Stimulated activated naive B cell treated with anti-CD40 and anti-IgM and Interleukin-4, amounts not matched to agents 10 μg/mL and 1 μg/mL and 100 μg/mL, for 72 hours (primary cell): Measurements from ENCODE around the gene SYCP1.
"Not testable (repeated sequence)": the region's sequence is repeated elsewhere in the genome, so short reads cannot be mapped to it uniquely, and the experiment has no call there.

Experiments used
- ATAC-seq, 2 donors: fragments of 150-1000 bp; cut with Tn5 transposase; replicated peaks; 2 replicates each; pipeline ENCODE4 v1.10.0; 2021; ENCODE audit warnings: moderate library complexity in 1 of 2
- DNase-seq: peaks from one replicate; pipeline ENCODE4 v3.0.0; 2021
- H3K27ac Mint-ChIP-seq: one replicate; pipeline ENCODE4 v1.8.0; 2022; ENCODE audit warnings: mild to moderate bottlenecking, mixed read lengths
- H3K27me3 Mint-ChIP-seq, 2 donors: one replicate each; pipeline ENCODE4 v1.8.0; 2022; ENCODE audit warnings: mixed read lengths in 2 of 2
- H3K36me3 Mint-ChIP-seq, 2 donors: one replicate each; pipeline ENCODE4 v1.8.0; 2022; ENCODE audit warnings: mixed read lengths in 2 of 2, mild to moderate bottlenecking in 1 of 2
- H3K4me1 Mint-ChIP-seq, 2 donors: one replicate each; pipeline ENCODE4 v1.8.0; 2022; ENCODE audit warnings: mixed read lengths in 2 of 2, mild to moderate bottlenecking in 1 of 2
- H3K4me3 Mint-ChIP-seq, 2 donors: one replicate each; pipeline ENCODE4 v1.8.0; 2022; ENCODE audit warnings: mild to moderate bottlenecking in 2 of 2, mixed read lengths in 2 of 2, moderate library complexity in 1 of 2
- H3K9me3 Mint-ChIP-seq, 2 donors: one replicate each; pipeline ENCODE4 v1.8.0; 2022; ENCODE audit warnings: mixed read lengths in 2 of 2, mild to moderate bottlenecking in 1 of 2

The SYCP1 gene, protein sequence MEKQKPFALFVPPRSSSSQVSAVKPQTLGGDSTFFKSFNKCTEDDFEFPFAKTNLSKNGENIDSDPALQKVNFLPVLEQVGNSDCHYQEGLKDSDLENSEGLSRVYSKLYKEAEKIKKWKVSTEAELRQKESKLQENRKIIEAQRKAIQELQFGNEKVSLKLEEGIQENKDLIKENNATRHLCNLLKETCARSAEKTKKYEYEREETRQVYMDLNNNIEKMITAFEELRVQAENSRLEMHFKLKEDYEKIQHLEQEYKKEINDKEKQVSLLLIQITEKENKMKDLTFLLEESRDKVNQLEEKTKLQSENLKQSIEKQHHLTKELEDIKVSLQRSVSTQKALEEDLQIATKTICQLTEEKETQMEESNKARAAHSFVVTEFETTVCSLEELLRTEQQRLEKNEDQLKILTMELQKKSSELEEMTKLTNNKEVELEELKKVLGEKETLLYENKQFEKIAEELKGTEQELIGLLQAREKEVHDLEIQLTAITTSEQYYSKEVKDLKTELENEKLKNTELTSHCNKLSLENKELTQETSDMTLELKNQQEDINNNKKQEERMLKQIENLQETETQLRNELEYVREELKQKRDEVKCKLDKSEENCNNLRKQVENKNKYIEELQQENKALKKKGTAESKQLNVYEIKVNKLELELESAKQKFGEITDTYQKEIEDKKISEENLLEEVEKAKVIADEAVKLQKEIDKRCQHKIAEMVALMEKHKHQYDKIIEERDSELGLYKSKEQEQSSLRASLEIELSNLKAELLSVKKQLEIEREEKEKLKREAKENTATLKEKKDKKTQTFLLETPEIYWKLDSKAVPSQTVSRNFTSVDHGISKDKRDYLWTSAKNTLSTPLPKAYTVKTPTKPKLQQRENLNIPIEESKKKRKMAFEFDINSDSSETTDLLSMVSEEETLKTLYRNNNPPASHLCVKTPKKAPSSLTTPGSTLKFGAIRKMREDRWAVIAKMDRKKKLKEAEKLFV

DNA sequence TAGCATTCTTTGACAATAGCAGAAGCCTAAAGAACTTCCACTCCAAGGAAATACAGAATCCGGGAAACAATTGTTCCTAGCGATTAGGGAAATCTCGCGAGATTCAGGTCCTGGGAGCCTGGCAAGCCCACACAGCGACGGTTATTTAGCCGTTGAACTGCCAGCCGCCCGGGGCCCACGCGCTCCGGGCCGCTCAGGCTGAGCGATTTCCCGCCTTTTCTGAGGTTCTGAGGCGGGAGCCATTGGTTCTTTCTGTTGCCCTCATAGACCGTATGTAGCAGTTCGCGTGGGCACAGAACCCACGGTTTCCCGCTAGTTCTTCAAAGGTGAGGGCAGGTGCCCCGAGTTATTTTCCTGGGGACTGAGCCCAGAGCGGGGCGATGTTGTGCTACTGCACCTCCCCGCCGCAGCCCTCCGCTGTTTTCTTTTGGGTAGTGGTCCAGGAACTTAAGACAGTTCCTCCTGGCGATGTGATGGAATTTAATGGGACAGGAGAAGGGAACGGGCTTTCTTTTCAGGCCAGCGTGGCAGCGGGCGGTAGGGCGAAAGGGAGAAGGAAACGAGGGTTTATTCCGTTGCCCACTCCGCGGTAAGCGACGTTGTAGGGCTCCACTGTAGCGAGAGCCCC, at the start of gene SYCP1:
SYCP1 (plus strand) TSS at position 171 of the 628 bp plus-strand sequence. CDS start 602 bp downstream, outside the sequence.
- peak in 1 of 2 donors; percentile 21 for ATAC-seq
- no peaks in the 10 kb centered on the region for H3K36me3 Mint-ChIP-seq
- H3K4me3 Mint-ChIP-seq: peak within 1 kb of the TSS; percentile 69 to 77
- H3K9me3 Mint-ChIP-seq: no peaks in the 10 kb centered on the region
- DNase-seq: no peak
- H3K27ac Mint-ChIP-seq: no peak within 1 kb of the TSS
- peaks cover 29 to 30% of the 10 kb centered on the region in 2 donors for H3K27me3 Mint-ChIP-seq
- peaks cover 6 to 9% of the 10 kb centered on the region in 2 donors for H3K4me1 Mint-ChIP-seq

DNA sequence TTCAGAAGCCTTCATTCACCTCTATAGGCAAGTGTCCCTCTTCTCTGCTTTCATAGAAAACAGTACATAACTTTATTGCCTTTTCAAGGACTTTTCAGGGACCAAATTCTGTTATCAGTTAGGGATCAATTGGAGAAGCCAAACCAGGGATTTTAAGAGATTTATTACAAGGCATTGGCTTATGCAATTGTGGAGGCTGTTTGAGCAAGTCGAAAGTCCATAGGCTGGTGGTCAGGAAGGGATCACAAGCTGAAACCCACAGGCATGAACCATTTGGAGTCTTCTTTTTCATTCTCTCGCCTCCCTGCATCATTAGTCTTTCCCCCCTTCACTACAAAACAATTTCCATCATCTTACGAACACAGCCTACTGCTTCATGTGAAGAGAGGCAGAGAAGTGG, 34.8 kb upstream of the SYCP1 start:
- Mint-ChIP-seq H3K4me3 (no peak overlapping the region), H3K36me3 (no peaks in the 10 kb centered on the region), H3K27ac (no peak overlapping the region), H3K27me3 (peaks cover 0 to 4% of the 10 kb centered on the region in 2 donors), H3K4me1 (no peaks in the 10 kb centered on the region), H3K9me3 (peaks cover 12 to 17% of the 10 kb centered on the region in 2 donors)
- ATAC-seq (no peak), DNase-seq (no peak)

DNA sequence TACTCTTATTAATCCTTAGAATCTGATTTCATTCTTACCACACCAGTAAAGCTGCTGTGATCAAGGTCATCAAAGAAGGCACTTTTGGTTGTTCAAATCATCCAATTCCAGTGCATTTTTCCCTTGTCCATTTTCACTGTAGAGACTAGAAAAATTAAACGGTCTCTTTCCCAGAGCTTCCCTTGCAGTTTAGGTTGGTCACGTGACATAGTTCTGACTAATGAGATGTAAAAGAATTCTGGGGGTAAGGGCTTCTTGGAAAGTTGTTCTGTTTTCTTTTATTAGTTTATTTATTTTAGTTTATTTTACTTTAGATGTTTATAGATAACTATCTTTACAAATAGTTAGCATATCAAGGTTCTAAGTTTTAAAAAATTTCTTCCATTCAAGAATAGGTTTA, 34.3 kb upstream of the SYCP1 start:
- H3K27ac Mint-ChIP-seq: no peak overlapping the region

DNA sequence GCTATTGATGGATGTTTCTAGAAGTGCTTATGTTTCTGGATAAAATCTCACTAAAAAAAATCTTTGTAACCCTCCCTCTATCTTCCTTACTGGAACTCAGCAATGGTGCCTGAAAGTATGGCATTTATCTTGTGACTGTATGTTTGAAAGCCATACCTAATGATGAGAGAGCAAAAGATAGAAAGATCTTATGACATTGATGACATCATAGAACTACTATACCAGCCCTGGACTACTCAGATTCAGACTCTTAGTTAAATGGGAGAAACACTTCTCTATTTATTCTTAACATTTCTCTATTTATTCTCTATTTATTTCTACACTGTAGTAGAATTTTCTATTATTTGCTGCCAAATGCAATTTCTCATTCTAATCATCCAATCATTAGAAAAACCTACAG, 32.7 kb upstream of the SYCP1 start:
- Mint-ChIP-seq H3K27ac (no peak overlapping the region), H3K4me1 (no peaks in the 10 kb centered on the region), H3K4me3 (no peak overlapping the region), H3K36me3 (no peaks in the 10 kb centered on the region), H3K27me3 (peaks cover 0 to 4% of the 10 kb centered on the region in 2 donors), H3K9me3 (peaks cover 15 to 22% of the 10 kb centered on the region in 2 donors)
- no peak for DNase-seq
- ATAC-seq: no peak

More for the DNA sequence above, 34.3 kb upstream of the SYCP1 start:
- H3K36me3 Mint-ChIP-seq: no peaks in the 10 kb centered on the region
- H3K4me1 Mint-ChIP-seq: no peaks in the 10 kb centered on the region
- no peak for ATAC-seq
- no peak overlapping the region for H3K4me3 Mint-ChIP-seq
- H3K27me3 Mint-ChIP-seq: peaks cover 0 to 4% of the 10 kb centered on the region in 2 donors
- no peak for DNase-seq
- peaks cover 15 to 20% of the 10 kb centered on the region in 2 donors for H3K9me3 Mint-ChIP-seq

DNA sequence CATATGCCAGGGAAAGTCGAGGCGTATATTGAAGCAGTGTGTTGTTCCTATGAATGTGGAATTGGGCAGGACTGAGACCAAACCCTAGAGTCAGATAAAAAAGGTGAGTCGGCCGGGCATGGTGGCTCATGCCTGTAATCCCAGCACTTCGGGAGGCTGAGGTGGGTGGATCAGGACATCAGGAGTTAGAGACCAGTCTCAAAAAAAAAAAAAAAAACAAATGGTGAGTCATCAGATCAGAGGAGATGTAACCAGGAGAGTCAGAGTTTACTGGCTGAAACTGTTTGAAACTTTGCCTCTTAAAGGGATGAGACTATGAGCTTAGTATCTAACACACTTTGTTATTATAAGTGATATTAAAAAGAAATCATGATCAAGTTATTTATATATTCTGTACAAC, 26.4 kb upstream of the SYCP1 start:
- no peak for DNase-seq
- peaks cover 4 to 5% of the 10 kb centered on the region in 2 donors for H3K27me3 Mint-ChIP-seq

DNA sequence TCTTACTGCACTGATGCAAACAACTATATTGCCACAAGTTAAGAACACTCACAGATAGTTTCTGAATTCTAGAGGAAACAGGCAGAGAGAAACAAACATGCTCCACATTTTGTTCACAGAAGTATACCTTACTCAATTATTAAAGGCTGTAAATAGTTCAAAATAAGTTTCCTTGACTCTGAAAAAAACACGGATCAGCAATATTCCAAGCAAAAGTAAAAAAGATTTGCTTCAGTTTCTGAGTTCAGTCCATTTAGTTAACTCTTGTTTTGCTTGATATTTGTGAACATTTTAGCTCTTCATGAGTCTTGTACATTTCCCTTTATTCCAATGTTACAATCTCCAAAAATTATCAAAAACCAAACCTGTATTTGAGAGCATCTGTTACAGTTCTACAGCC, 24.6 kb upstream of the SYCP1 start:
- H3K4me1 Mint-ChIP-seq, H3K9me3 Mint-ChIP-seq, H3K27me3 Mint-ChIP-seq, H3K27ac Mint-ChIP-seq, H3K4me3 Mint-ChIP-seq, H3K36me3 Mint-ChIP-seq, DNase-seq, ATAC-seq: not testable (repeated sequence)

More for the DNA sequence above, 26.4 kb upstream of the SYCP1 start:
- Mint-ChIP-seq H3K9me3 (peaks cover 10 to 12% of the 10 kb centered on the region in 2 donors), H3K4me1 (no peaks in the 10 kb centered on the region), H3K36me3 (no peaks in the 10 kb centered on the region), H3K27ac (no peak overlapping the region), H3K4me3 (no peak overlapping the region)
- no peak for ATAC-seq

DNA sequence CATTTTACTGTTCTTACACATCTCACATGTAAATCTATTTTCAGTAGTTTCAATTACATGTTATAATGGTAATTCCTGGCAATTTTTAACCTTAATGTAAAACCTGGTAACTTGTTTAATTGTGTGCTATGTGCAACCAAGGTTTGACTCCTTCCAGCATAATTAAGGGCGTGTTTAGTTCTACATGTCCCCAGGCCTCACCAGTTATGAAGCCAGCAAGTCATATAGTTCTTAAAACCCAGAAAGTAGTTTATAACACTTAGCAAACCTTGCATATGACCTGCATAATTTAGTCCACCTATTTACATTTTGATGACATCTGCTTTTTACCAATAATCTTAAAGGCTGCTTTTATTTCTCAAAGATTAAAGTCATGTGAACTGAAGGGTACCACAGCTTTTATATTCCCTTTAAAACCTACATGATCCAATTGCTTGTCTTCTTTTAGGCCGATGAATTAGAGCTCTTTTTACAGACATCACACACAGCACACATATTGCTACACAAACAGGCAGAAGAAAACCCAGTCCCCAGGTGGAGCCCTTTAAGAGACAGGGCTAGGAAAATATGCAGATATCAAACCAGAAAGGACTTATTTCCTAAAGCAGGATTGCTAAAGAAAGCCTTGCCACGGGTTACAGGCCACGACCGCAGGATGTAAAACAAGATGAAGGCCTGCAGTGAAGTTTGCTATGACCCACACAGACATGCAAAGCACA, 23.2 kb upstream of the SYCP1 start:
- DNase-seq (no peak), ATAC-seq (no peak)
- Mint-ChIP-seq H3K4me3 (no peak overlapping the region), H3K27ac (no peak overlapping the region), H3K4me1 (no peaks in the 10 kb centered on the region), H3K9me3 (no peaks in the 10 kb centered on the region), H3K36me3 (no peaks in the 10 kb centered on the region), H3K27me3 (peaks cover 4 to 5% of the 10 kb centered on the region in 2 donors)

DNA sequence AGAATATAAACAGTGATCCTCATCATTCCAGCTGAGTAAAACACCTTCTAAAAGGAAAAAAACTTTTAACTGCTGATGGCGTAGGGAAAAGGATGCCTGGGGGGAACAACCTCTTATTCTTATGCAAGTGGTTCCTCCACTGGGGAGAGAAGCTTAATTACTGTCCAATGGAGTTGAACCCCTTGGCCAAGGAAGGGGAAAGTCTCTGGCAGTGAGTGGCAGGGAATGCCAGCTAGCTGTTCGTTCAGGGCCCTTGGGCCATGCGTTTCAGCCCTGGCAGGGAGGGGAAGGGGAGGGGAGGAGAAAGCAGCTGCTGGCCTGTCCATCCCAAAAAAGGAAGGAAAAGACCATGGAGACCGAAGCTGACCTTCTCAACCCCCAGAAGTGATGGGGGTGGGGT, 22.6 kb upstream of the SYCP1 start:
- no peaks in the 10 kb centered on the region for H3K9me3 Mint-ChIP-seq
- H3K36me3 Mint-ChIP-seq: no peaks in the 10 kb centered on the region
- H3K4me1 Mint-ChIP-seq: no peaks in the 10 kb centered on the region
- ATAC-seq (no peak), DNase-seq (no peak)
- H3K27me3 Mint-ChIP-seq: peaks cover 4 to 5% of the 10 kb centered on the region in 2 donors
- H3K27ac Mint-ChIP-seq: no peak overlapping the region
- H3K4me3 Mint-ChIP-seq: no peak overlapping the region

DNA sequence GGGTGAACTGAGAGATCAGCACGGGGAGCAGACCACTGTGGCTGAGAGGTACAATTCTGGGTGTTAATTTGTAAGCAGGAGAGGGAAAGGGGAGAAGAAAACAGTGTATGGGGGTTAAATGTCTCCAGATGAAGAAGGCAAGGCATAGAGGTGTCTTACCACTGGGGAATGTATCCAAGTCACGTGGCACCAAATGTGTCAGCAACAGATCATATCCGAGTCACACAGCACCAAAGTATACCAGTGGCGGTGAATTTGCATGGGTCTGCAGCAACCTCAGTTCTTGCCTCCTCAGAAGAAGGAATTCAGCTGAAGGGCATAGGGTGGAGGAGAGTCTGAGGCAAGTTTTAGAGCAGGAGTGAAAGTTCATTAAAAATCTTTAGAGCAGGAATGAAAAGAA, 21.2 kb upstream of the SYCP1 start:
- no peak overlapping the region for H3K27ac Mint-ChIP-seq
- no peak overlapping the region for H3K4me3 Mint-ChIP-seq
- H3K36me3 Mint-ChIP-seq: no peaks in the 10 kb centered on the region
- DNase-seq (no peak), ATAC-seq (no peak)
- peaks cover 0 to 9% of the 10 kb centered on the region in 2 donors for H3K27me3 Mint-ChIP-seq
- no peaks in the 10 kb centered on the region for H3K9me3 Mint-ChIP-seq
- H3K4me1 Mint-ChIP-seq: peaks cover 0 to 2% of the 10 kb centered on the region in 2 donors

DNA sequence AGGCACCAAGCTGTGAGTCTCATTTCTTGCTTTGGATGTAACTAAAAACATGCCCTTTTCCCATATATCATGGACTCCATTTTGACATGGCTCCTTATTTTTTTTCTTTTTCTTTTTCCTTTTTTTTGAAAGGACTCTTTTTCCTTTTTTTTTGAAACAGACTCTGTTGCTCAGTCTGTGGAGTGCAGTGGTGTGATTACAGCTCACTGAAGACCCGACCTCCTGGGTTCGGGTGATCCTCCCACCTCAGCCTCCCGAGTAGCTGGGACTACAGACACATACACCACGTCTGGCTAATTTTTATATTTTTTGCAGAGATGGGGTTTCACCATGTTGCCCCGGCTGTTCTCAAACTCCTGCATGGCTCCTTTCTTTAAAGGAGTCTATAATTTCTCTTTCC, 10.4 kb upstream of the SYCP1 start:
- no peak for ATAC-seq
- H3K27ac Mint-ChIP-seq: no peak overlapping the region

DNA sequence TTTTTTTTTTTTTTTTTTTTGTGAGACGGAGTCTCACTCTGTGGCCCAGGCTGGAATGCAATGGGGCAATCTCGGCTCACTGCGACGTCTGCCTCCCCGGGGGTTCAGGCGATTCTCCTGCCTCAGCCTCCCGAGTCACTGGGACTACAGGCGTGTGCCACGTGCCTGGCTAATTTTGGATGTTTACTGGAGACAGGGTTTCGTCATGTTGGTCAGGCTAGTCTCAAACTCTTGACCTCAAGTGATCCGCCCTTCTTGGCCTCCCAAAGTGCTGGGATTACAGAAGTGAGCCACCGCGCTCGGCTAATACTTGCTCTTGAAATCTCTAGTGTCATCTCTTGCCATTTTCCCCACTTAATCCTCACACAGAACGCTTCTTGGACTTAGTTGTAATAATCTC, 1.1 kb upstream of the SYCP1 start:
- Mint-ChIP-seq H3K36me3 (no peaks in the 10 kb centered on the region), H3K27ac (no peak overlapping the region), H3K27me3 (peaks cover 29% of the 10 kb centered on the region in 2 donors), H3K4me3 (no peak overlapping the region), H3K9me3 (no peaks in the 10 kb centered on the region), H3K4me1 (peaks cover 6 to 9% of the 10 kb centered on the region in 2 donors)
- DNase-seq: no peak
- no peak for ATAC-seq

More for the DNA sequence above, 10.4 kb upstream of the SYCP1 start:
- Mint-ChIP-seq H3K27me3 (peaks cover 6 to 18% of the 10 kb centered on the region in 2 donors), H3K9me3 (no peaks in the 10 kb centered on the region), H3K4me1 (no peaks in the 10 kb centered on the region), H3K36me3 (no peaks in the 10 kb centered on the region), H3K4me3 (no peak overlapping the region)
- no peak for DNase-seq

DNA sequence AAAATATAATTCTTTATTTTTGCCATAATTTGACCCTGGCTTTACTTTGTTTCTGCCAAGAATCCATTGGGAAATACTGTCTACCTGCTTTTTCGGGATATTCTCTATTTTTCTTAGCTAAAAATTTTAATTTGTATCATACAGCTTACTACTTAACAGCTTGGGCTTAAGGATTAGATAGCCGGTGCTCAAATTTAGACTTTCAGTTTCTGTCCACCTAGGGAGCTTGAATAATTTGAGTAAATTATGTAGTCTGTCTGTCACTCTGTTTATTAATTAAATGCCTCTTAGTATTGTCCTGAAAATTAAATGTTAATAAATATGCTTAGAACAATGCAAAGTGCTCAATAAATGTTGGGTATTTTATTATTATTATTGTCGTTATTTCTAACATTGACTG, 6.7 kb downstream of the SYCP1 start:
- Mint-ChIP-seq H3K27ac (no peak overlapping the region), H3K4me3 (no peak overlapping the region), H3K4me1 (no peaks in the 10 kb centered on the region), H3K9me3 (no peaks in the 10 kb centered on the region), H3K27me3 (peaks cover 7 to 10% of the 10 kb centered on the region in 2 donors), H3K36me3 (no peaks in the 10 kb centered on the region)
- ATAC-seq (no peak), DNase-seq (no peak)

DNA sequence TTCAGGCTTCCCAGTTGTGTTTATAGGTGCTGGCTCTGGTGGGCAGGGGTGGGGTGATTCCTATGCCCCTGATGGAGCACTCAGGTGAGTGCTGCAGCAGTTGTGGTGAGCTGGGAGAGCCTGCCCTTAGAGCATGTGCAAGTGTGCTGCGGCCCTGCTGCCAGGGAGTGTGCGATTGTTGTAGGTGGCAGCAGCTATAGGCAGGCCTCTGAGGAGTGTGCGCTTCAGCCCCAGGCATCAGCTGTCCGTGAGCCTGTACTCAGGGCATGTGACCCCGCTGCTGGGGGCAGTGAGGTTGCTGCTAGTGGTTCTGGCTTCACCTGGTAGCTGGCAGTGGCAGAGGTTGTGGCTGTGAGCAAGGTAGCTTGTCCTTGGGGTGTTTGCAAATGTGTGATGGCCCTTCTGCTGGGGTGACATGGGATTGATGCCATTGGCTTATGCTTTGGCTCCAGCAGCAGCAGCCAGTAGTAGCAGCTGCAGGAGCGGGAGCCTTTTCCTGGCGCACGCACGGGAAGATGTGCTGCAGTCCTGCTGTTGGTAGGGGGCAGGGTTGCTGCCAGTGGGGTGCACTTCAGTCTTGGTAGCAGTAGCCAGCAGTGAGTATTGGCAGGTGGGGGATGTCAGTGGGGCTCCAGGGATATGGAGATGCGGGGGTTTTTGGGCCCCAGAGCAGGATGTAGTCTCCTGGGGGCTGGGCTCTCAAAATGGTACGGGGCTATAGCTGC, 37.7 kb downstream of the SYCP1 start:
- no peak for ATAC-seq
- Mint-ChIP-seq H3K27ac (no peak overlapping the region), H3K4me3 (no peak overlapping the region), H3K9me3 (peaks cover 0 to 1% of the 10 kb centered on the region in 2 donors), H3K27me3 (peaks cover 19 to 24% of the 10 kb centered on the region in 2 donors), H3K36me3 (no peaks in the 10 kb centered on the region), H3K4me1 (no peaks in the 10 kb centered on the region)
- DNase-seq: no peak
